Measurements from ENCODE around the gene WNT7A. TPM values are rescaled to one million over a fixed set of nuclear protein-coding genes. Genes with fewer than 3 reads are reported as not detected.

WNT7A gene
- total and polyA plus RNA-seq, 8 donors = 0.34 to 5.5 (median 0.71) TPM

- H3K4me1 ChIP-seq = no peaks in the 10 kb centered on the region
- intact Hi-C loops (cut with DNase I) = no loop called here
- H3K27me3 ChIP-seq = peaks cover 0 to 37% of the 10 kb centered on the region in 2 donors
- H3K27ac ChIP-seq = no peak overlapping the region
- no peaks in the 10 kb centered on the region for H3K9me3 ChIP-seq
- H3K4me3 ChIP-seq = no peak overlapping the region
- no peaks in the 10 kb centered on the region for H3K36me3 ChIP-seq
- DNase-seq = no peak
- no peak for ATAC-seq
- TF ChIP-seq, protein P1, sequence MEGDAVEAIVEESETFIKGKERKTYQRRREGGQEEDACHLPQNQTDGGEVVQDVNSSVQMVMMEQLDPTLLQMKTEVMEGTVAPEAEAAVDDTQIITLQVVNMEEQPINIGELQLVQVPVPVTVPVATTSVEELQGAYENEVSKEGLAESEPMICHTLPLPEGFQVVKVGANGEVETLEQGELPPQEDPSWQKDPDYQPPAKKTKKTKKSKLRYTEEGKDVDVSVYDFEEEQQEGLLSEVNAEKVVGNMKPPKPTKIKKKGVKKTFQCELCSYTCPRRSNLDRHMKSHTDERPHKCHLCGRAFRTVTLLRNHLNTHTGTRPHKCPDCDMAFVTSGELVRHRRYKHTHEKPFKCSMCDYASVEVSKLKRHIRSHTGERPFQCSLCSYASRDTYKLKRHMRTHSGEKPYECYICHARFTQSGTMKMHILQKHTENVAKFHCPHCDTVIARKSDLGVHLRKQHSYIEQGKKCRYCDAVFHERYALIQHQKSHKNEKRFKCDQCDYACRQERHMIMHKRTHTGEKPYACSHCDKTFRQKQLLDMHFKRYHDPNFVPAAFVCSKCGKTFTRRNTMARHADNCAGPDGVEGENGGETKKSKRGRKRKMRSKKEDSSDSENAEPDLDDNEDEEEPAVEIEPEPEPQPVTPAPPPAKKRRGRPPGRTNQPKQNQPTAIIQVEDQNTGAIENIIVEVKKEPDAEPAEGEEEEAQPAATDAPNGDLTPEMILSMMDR (IDR thresholded peaks at IDR 0.05) = no peak
These were observed 32.9 kb downstream of the WNT7A start for GRCh38 chr3:13846716-13847570.

GRCh38 chr3:13846238-13846637 lies 33.6 kb downstream of the WNT7A start:
- DNase-seq (no peak), ATAC-seq (no peak)
- intact Hi-C loops (cut with DNase I) = no loop called here
- Histone ChIP-seq H3K4me1 (no peaks in the 10 kb centered on the region), H3K9me3 (no peaks in the 10 kb centered on the region), H3K27me3 (peaks cover 0 to 34% of the 10 kb centered on the region in 2 donors), H3K4me3 (no peak overlapping the region), H3K36me3 (no peaks in the 10 kb centered on the region), H3K27ac (no peak overlapping the region)
- TF ChIP-seq, protein P1 (IDR thresholded peaks at IDR 0.05) = no peak

- Histone ChIP-seq H3K4me3 (no peak overlapping the region), H3K4me1 (no peaks in the 10 kb centered on the region), H3K27ac (no peak overlapping the region), H3K27me3 (peaks cover 0 to 29% of the 10 kb centered on the region in 2 donors), H3K9me3 (no peaks in the 10 kb centered on the region), H3K36me3 (no peaks in the 10 kb centered on the region)
- intact Hi-C loops (cut with DNase I) = no loop called here
- TF ChIP-seq, protein P1 (IDR thresholded peaks at IDR 0.05) = no peak
- ATAC-seq (no peak), DNase-seq (no peak)
These were observed 34.1 kb downstream of the WNT7A start for GRCh38 chr3:13845806-13846205.

GRCh38 chr3:13844911-13845310 lies 35.0 kb downstream of the WNT7A start:
- ATAC-seq = no peak
- H3K4me3 ChIP-seq = no peak overlapping the region
- intact Hi-C loops (cut with DNase I) = no loop called here
- no peak for DNase-seq
- TF ChIP-seq, protein P1 (IDR thresholded peaks at IDR 0.05) = no peak
- H3K27me3 ChIP-seq = peaks cover 0 to 22% of the 10 kb centered on the region in 2 donors
- H3K27ac ChIP-seq = no peak overlapping the region
- no peaks in the 10 kb centered on the region for H3K9me3 ChIP-seq
- H3K36me3 ChIP-seq = no peaks in the 10 kb centered on the region
- H3K4me1 ChIP-seq = no peaks in the 10 kb centered on the region

GRCh38 chr3:13844286-13844685 lies 35.6 kb downstream of the WNT7A start:
- Histone ChIP-seq H3K27me3 (peaks cover 0 to 26% of the 10 kb centered on the region in 2 donors), H3K27ac (no peak overlapping the region), H3K9me3 (no peaks in the 10 kb centered on the region), H3K4me3 (no peak overlapping the region), H3K36me3 (no peaks in the 10 kb centered on the region), H3K4me1 (no peaks in the 10 kb centered on the region)
- TF ChIP-seq, protein P1 (IDR thresholded peaks at IDR 0.05) = no peak
- intact Hi-C loops (cut with DNase I) = no loop called here
- DNase-seq (no peak), ATAC-seq (no peak)
